ENCODE data around the gene GRM4.

GRM4 gene

GRCh38 chr6:34176261-34177031 lies 30.6 kb upstream of the GRM4 start:
- TF ChIP-seq TAF1 (IDR thresholded peaks at IDR 0.05; ENCODE audit: low read depth) (no peak), NFIC (IDR thresholded peaks at IDR 0.05) (0 out of 2 replicates have a peak, but pooled peaks have one; percentile 44)

DNA sequence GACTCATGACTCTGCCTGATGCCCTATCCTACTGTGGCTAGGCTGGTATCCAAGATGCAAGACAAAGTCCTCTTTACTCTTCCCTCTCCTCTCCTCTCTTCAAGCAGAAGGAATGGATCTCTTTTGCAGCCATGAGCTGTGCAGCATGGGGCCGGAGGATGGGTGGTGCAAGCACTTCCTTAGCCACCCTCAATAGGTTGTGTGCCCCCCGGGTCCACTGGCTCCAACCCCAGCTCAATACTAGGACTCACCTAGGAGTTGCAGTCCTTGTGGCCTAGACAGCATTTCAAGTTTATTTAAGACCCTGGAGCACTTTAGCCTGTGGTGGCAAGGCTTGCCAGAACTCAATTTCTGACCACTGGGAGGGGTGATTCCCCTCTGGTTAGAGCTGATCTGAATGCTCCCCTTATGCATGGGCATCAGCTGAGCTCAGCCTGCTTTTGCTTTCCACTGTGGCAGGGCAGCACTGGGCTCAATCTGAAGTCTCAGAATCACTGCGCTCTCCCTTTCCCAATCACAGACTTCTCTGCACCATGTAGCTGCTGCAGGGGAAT lies 29.0 kb upstream of the GRM4 start:
- TF ChIP-seq RAD21 (IDR thresholded peaks at IDR 0.05; ENCODE audit: low read depth) (no peak), TCF12 (IDR thresholded peaks at IDR 0.05; ENCODE audit: low read depth) (no peak), EP300 (IDR thresholded peaks at IDR 0.05; ENCODE audit: borderline replicate concordance) (no peak), CREB1 (IDR thresholded peaks at IDR 0.05; ENCODE audit: low read depth) (no peak), NFIC (IDR thresholded peaks at IDR 0.05) (no peak), EGR1 (IDR thresholded peaks at IDR 0.05) (no peak), TAF1 (IDR thresholded peaks at IDR 0.05; ENCODE audit: low read depth) (no peak), ZBTB7A (IDR thresholded peaks at IDR 0.05; ENCODE audit: low read depth) (no peak), YY1 (IDR thresholded peaks at IDR 0.05; ENCODE audit: low read depth) (no peak), TEAD4 (IDR thresholded peaks at IDR 0.05) (no peak), MAX (IDR thresholded peaks at IDR 0.05) (no peak), CEBPB (IDR thresholded peaks at IDR 0.05) (no peak)
- TF ChIP-seq, protein P1, sequence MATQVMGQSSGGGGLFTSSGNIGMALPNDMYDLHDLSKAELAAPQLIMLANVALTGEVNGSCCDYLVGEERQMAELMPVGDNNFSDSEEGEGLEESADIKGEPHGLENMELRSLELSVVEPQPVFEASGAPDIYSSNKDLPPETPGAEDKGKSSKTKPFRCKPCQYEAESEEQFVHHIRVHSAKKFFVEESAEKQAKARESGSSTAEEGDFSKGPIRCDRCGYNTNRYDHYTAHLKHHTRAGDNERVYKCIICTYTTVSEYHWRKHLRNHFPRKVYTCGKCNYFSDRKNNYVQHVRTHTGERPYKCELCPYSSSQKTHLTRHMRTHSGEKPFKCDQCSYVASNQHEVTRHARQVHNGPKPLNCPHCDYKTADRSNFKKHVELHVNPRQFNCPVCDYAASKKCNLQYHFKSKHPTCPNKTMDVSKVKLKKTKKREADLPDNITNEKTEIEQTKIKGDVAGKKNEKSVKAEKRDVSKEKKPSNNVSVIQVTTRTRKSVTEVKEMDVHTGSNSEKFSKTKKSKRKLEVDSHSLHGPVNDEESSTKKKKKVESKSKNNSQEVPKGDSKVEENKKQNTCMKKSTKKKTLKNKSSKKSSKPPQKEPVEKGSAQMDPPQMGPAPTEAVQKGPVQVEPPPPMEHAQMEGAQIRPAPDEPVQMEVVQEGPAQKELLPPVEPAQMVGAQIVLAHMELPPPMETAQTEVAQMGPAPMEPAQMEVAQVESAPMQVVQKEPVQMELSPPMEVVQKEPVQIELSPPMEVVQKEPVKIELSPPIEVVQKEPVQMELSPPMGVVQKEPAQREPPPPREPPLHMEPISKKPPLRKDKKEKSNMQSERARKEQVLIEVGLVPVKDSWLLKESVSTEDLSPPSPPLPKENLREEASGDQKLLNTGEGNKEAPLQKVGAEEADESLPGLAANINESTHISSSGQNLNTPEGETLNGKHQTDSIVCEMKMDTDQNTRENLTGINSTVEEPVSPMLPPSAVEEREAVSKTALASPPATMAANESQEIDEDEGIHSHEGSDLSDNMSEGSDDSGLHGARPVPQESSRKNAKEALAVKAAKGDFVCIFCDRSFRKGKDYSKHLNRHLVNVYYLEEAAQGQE (IDR thresholded peaks at IDR 0.05; ENCODE audit: low read depth): no peak

- no peak for TF ChIP-seq ZBTB7A (IDR thresholded peaks at IDR 0.05; ENCODE audit: low read depth)
Observed at GRCh38 chr6:34172961-34173775, 27.3 kb upstream of the GRM4 start.

DNA sequence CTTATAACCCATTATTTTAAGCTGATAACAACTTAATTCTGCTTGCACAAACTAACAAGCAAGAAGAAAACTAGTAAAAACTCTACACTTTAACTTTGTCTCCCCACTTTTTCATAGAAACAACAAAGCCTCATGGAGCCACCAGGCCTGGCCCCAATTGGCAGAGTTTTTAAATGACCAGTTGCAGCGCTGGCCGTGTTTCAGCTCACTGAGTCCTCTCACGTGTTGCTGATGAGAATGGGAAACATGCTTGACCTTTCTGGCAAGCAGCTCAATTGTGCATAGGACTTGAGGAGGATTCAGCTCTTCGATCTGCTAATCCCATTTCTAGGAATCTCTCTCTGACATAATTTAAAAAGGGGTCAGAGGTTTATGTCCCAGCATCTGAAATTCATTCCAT lies 24.5 kb upstream of the GRM4 start:
- no peak for TF ChIP-seq USF1 (IDR thresholded peaks at IDR 0.05)
- no peak for TF ChIP-seq ZBTB7A (IDR thresholded peaks at IDR 0.05; ENCODE audit: low read depth)
- TF ChIP-seq TAF1 (IDR thresholded peaks at IDR 0.05; ENCODE audit: low read depth): no peak
- no peak for TF ChIP-seq EP300 (IDR thresholded peaks at IDR 0.05; ENCODE audit: borderline replicate concordance)
- no peak for TF ChIP-seq CREB1 (IDR thresholded peaks at IDR 0.05; ENCODE audit: low read depth)
- TF ChIP-seq TCF12 (IDR thresholded peaks at IDR 0.05; ENCODE audit: low read depth): no peak
- TF ChIP-seq NFIC (IDR thresholded peaks at IDR 0.05): no peak
- no peak for TF ChIP-seq MAX (IDR thresholded peaks at IDR 0.05)
- no peak for TF ChIP-seq YY1 (IDR thresholded peaks at IDR 0.05; ENCODE audit: low read depth)
- TF ChIP-seq, protein P1 (IDR thresholded peaks at IDR 0.05; ENCODE audit: low read depth): no peak
- TF ChIP-seq EGR1 (IDR thresholded peaks at IDR 0.05): no peak
- no peak for TF ChIP-seq TEAD4 (IDR thresholded peaks at IDR 0.05)
- no peak for TF ChIP-seq RAD21 (IDR thresholded peaks at IDR 0.05; ENCODE audit: low read depth)
- no peak for TF ChIP-seq CEBPB (IDR thresholded peaks at IDR 0.05)
- no peak for TF ChIP-seq FOXM1 (IDR thresholded peaks at IDR 0.05; ENCODE audit: borderline replicate concordance, low read depth)

GRCh38 chr6:34169897-34170296 lies 24.0 kb upstream of the GRM4 start:
- TF ChIP-seq TCF12 (IDR thresholded peaks at IDR 0.05; ENCODE audit: low read depth): no peak
- no peak for TF ChIP-seq FOXM1 (IDR thresholded peaks at IDR 0.05; ENCODE audit: borderline replicate concordance, low read depth)
- TF ChIP-seq NFIC (IDR thresholded peaks at IDR 0.05): no peak
- TF ChIP-seq ZBTB7A (IDR thresholded peaks at IDR 0.05; ENCODE audit: low read depth): no peak
- no peak for TF ChIP-seq USF1 (IDR thresholded peaks at IDR 0.05)
- no peak for TF ChIP-seq RAD21 (IDR thresholded peaks at IDR 0.05; ENCODE audit: low read depth)
- TF ChIP-seq CEBPB (IDR thresholded peaks at IDR 0.05): no peak
